ENCODE data around the gene EGLN2. TPM values are rescaled to one million over a fixed set of nuclear protein-coding genes. Genes with fewer than 3 reads are reported as not detected.
"Not testable (repeated sequence)": the region's sequence is repeated elsewhere in the genome, so short reads cannot be mapped to it uniquely, and the experiment has no call there.

EGLN2 gene
- total RNA-seq, 4 donors from 2014 or later, result 30.3 to 50.9 (median 33.0) TPM

GRCh38 chr19:40827386-40828247, 28.6 kb downstream of the EGLN2 start:
- 91 to 95% methylated on average over 22 of the region's 22 CpGs for WGBS, 2 donors
- TF ChIP-seq CTCF (IDR thresholded peaks at IDR 0.05) (no peak), POLR2A (IDR thresholded peaks at IDR 0.05) (no peak)
- Histone ChIP-seq H3K27ac (no peak overlapping the region), H3K4me1 (no peaks in the 10 kb centered on the region), H3K27me3 (no peaks in the 10 kb centered on the region), H3K9me3 (no peaks in the 10 kb centered on the region), H3K36me3 (peaks cover 0 to 13% (median 0%) of the 10 kb centered on the region in 3 donors), H3K4me3 (no peak overlapping the region)
- intact Hi-C loops (cut with DNase I), result no loop called here
- no peak for DNase-seq

- no peak for TF ChIP-seq CTCF (IDR thresholded peaks at IDR 0.05)
- Histone ChIP-seq H3K4me1 (no peaks in the 10 kb centered on the region), H3K36me3 (peaks cover 0 to 13% (median 0%) of the 10 kb centered on the region in 3 donors), H3K4me3 (no peak overlapping the region), H3K27ac (no peak overlapping the region), H3K9me3 (no peaks in the 10 kb centered on the region), H3K27me3 (no peaks in the 10 kb centered on the region)
- intact Hi-C loops (cut with DNase I), result no loop called here
- DNase-seq, result no peak
Observed at GRCh38 chr19:40829205-40829604, 30.2 kb downstream of the EGLN2 start.

GRCh38 chr19:40830741-40831140, 31.8 kb downstream of the EGLN2 start:
- intact Hi-C loops (cut with DNase I); DNase-seq; H3K27me3 ChIP-seq; H3K4me3 ChIP-seq; H3K9me3 ChIP-seq; H3K27ac ChIP-seq; H3K4me1 ChIP-seq: not testable (repeated sequence)
- 86 to 95% methylated on average over 4 to 16 of the region's 16 CpGs for WGBS, 2 donors
- H3K36me3 ChIP-seq, result peaks cover 0 to 13% (median 0%) of the 10 kb centered on the region in 3 donors

GRCh38 chr19:40831502-40832430, 32.8 kb downstream of the EGLN2 start:
- H3K27ac ChIP-seq, result no peak overlapping the region
- H3K9me3 ChIP-seq, result no peaks in the 10 kb centered on the region
- 54 to 60% methylated on average over 5 to 7 of the region's 7 CpGs for WGBS, 2 donors
- no peaks in the 10 kb centered on the region for H3K27me3 ChIP-seq
- H3K4me1 ChIP-seq, result no peaks in the 10 kb centered on the region
- intact Hi-C loops (cut with DNase I), result no loop called here
- no peak for TF ChIP-seq POLR2A (IDR thresholded peaks at IDR 0.05)
- TF ChIP-seq CTCF (IDR thresholded peaks at IDR 0.05), result no peak
- no peak for DNase-seq
- H3K36me3 ChIP-seq, result peaks cover 0 to 12% (median 0%) of the 10 kb centered on the region in 3 donors
- H3K4me3 ChIP-seq, result no peak overlapping the region

GRCh38 chr19:40832431-40832790, 33.4 kb downstream of the EGLN2 start:
- WGBS, 2 donors, result 60 to 75% methylated on average over 4 of the region's 4 CpGs
- H3K27ac ChIP-seq; intact Hi-C loops (cut with DNase I); DNase-seq; H3K4me1 ChIP-seq; H3K27me3 ChIP-seq; H3K36me3 ChIP-seq; H3K9me3 ChIP-seq; H3K4me3 ChIP-seq: not testable (repeated sequence)

GRCh38 chr19:40833728-40834533, 34.9 kb downstream of the EGLN2 start:
- intact Hi-C loops (cut with DNase I), result not testable (repeated sequence)
- WGBS, 2 donors, result 53 to 73% methylated on average over 7 of the region's 7 CpGs

More at GRCh38 chr19:40833728-40834533, 34.9 kb downstream of the EGLN2 start:
- not testable (repeated sequence) for H3K27me3 ChIP-seq, DNase-seq, H3K36me3 ChIP-seq, H3K9me3 ChIP-seq, H3K4me1 ChIP-seq, H3K4me3 ChIP-seq, H3K27ac ChIP-seq

Measured in esophagus squamous epithelium (tissue), 5 donors.